ENCODE measurements around the gene ATP2A1.

DNA sequence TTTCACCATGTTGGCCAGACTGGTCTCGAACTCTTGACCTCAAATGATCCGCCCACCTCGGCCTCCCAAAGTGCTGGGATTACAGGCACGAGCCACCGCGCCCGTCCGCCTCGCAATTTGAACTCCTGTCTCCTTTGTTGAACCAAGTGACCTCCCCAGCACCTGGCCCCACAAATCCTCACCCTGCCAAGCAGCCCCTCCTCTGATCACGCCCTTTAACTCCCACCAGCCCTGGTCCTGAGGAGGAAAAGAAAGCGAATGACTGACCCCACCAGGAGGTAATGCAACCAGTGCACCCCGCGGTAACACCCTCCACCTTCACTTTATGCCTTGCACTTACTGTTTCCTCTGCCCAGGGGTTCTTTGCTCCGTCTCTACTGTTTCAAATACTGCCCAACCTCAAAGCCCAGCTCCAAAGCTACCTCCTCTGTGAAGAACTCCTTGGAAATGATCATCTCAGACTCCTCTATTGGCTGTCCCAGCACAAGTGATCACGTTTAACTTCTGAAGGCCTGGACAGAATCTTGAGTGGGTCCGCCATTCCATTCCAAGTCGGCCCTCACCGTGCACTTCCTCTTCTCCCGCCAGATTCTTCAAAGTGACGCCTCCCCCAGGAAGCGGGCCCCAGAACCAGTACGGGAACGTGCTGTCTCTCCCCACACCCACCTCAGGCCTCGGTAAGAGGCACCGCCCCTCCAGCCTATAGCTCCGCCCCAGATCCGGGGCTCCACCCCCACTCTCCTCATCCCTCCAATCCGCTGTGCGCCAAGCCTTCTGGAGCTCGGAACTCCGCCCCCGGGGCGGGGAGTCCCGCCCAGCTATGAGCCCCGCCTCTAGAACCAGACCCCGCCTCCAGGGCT, 57.9 kb downstream of the ATP2A1 start:
- TF ChIP-seq, protein P1, sequence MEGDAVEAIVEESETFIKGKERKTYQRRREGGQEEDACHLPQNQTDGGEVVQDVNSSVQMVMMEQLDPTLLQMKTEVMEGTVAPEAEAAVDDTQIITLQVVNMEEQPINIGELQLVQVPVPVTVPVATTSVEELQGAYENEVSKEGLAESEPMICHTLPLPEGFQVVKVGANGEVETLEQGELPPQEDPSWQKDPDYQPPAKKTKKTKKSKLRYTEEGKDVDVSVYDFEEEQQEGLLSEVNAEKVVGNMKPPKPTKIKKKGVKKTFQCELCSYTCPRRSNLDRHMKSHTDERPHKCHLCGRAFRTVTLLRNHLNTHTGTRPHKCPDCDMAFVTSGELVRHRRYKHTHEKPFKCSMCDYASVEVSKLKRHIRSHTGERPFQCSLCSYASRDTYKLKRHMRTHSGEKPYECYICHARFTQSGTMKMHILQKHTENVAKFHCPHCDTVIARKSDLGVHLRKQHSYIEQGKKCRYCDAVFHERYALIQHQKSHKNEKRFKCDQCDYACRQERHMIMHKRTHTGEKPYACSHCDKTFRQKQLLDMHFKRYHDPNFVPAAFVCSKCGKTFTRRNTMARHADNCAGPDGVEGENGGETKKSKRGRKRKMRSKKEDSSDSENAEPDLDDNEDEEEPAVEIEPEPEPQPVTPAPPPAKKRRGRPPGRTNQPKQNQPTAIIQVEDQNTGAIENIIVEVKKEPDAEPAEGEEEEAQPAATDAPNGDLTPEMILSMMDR (IDR thresholded peaks at IDR 0.05) = no peak
- no peak for TF ChIP-seq POLR2AphosphoS5 (IDR thresholded peaks at IDR 0.05; ENCODE audit: low read depth, low read length)

Data from Panc1 (cell line).